H1 (cell line): ENCODE data around the gene PERCC1. TPM values are rescaled to one million over a fixed set of nuclear protein-coding genes. Genes with fewer than 3 reads are reported as not detected.

Experiments
- SAP30 ChIP-seq: fragments of 300-600 bp; sonication (generic); IDR thresholded peaks from 2 replicates; pipeline ENCODE4 v1.7.1; 2012; ENCODE audit warnings: low read length, moderate library complexity, mild to moderate bottlenecking, inconsistent platforms; ENCODE audit not compliant: insufficient read depth, insufficient replicate concordance
- SP2 ChIP-seq: IDR thresholded peaks from 2 replicates; pipeline ENCODE4 v1.6.1; 2012; ENCODE audit warnings: mild to moderate bottlenecking, low read length, inconsistent platforms
- polyA plus RNA-seq, 7 experiments: library from polyadenylated mRNA; depleted of rRNA in 3 of 7; stranded (reverse) in 5 of 7; unstranded in 2 of 7; fragments of >200 nt in 5 of 7; fragments of 200-250 nt in 2 of 7; gene quantifications; 1 replicate in 5 of 7; 2 replicates in 1 of 7; 4 replicates in 1 of 7; pipeline versions ENCODE4 v1.2.1 to v1.2.3, GENCODE V29; 2011 to 2013; ENCODE audit warnings: missing spikeins in 2 of 7, mixed read lengths in 2 of 7
- total RNA-seq: library from RNA; stranded (reverse); fragmentation: NEBNext Ultra II Directional; extraction: Animal tissue kit (Norgen Biotek cat#: 25700); gene quantifications from 2 replicates; pipeline ENCODE4 v1.2.1, GENCODE V29; 2021
- TF ChIP-seq, protein P1 (sequence below): fragments of 300-600 bp; sonication (generic); IDR thresholded peaks from 2 replicates; pipeline ENCODE4 v1.7.1; 2012; ENCODE audit warnings: low read length, moderate library complexity, mild to moderate bottlenecking, inconsistent platforms; ENCODE audit not compliant: insufficient replicate concordance
- TF ChIP-seq, protein P2 (sequence below): IDR thresholded peaks from 2 replicates; pipeline ENCODE4 v1.6.1; 2012; ENCODE audit warnings: inconsistent platforms

The PERCC1 gene
- total and polyA plus RNA-seq, 2 of the 8 experiments (the other 6 are each of a cell fraction or from before 2014, with no cell fraction given), result not detected

DNA sequence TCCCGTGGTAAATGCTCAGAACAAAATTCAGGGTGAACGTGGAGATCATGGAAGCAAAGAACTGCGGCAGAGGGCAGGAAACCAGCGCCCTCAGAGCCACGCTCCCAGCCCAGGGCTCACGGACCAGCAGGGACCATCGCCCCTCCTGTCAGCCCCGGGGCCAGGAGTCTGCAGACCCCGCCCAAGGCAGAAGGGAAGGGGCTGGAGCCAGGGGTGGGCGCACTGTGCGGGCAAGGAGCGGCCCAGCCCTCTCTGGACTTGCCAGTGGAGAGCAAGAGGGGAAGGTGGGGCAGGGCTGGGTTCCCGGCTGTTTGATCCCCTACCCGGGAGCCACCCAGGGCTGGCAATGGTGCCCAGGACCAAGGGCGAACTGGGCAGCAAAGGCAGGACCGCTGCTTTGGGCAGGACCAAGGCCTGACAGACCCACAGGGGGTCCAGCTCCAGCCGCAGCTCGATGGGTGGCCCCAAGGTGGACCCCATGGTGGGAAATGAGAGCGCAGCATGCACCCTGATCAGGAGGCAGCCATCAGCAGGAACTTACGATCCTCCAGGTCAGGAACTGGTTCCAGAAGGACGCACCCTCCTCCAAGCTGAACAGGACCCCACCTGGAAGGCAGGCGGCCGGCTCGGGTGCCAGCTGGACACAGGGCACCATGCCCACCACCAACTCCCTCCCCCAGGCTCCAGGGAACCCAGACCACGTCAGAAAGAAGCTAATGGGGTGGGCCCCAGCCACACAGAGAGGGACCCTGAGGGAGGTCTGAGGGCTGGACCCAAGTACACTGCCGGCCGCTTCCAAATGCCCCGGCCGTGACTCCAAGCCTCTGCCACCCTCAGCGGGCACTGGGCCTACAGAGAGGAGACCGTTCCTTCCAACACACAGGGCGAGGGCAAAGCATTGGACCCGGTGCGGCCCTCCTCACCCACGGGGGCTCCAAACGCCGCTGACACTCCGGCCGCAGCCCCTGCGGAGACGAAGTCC is 24.6 kb downstream of the PERCC1 start (continued):
- TF ChIP-seq, protein P1, sequence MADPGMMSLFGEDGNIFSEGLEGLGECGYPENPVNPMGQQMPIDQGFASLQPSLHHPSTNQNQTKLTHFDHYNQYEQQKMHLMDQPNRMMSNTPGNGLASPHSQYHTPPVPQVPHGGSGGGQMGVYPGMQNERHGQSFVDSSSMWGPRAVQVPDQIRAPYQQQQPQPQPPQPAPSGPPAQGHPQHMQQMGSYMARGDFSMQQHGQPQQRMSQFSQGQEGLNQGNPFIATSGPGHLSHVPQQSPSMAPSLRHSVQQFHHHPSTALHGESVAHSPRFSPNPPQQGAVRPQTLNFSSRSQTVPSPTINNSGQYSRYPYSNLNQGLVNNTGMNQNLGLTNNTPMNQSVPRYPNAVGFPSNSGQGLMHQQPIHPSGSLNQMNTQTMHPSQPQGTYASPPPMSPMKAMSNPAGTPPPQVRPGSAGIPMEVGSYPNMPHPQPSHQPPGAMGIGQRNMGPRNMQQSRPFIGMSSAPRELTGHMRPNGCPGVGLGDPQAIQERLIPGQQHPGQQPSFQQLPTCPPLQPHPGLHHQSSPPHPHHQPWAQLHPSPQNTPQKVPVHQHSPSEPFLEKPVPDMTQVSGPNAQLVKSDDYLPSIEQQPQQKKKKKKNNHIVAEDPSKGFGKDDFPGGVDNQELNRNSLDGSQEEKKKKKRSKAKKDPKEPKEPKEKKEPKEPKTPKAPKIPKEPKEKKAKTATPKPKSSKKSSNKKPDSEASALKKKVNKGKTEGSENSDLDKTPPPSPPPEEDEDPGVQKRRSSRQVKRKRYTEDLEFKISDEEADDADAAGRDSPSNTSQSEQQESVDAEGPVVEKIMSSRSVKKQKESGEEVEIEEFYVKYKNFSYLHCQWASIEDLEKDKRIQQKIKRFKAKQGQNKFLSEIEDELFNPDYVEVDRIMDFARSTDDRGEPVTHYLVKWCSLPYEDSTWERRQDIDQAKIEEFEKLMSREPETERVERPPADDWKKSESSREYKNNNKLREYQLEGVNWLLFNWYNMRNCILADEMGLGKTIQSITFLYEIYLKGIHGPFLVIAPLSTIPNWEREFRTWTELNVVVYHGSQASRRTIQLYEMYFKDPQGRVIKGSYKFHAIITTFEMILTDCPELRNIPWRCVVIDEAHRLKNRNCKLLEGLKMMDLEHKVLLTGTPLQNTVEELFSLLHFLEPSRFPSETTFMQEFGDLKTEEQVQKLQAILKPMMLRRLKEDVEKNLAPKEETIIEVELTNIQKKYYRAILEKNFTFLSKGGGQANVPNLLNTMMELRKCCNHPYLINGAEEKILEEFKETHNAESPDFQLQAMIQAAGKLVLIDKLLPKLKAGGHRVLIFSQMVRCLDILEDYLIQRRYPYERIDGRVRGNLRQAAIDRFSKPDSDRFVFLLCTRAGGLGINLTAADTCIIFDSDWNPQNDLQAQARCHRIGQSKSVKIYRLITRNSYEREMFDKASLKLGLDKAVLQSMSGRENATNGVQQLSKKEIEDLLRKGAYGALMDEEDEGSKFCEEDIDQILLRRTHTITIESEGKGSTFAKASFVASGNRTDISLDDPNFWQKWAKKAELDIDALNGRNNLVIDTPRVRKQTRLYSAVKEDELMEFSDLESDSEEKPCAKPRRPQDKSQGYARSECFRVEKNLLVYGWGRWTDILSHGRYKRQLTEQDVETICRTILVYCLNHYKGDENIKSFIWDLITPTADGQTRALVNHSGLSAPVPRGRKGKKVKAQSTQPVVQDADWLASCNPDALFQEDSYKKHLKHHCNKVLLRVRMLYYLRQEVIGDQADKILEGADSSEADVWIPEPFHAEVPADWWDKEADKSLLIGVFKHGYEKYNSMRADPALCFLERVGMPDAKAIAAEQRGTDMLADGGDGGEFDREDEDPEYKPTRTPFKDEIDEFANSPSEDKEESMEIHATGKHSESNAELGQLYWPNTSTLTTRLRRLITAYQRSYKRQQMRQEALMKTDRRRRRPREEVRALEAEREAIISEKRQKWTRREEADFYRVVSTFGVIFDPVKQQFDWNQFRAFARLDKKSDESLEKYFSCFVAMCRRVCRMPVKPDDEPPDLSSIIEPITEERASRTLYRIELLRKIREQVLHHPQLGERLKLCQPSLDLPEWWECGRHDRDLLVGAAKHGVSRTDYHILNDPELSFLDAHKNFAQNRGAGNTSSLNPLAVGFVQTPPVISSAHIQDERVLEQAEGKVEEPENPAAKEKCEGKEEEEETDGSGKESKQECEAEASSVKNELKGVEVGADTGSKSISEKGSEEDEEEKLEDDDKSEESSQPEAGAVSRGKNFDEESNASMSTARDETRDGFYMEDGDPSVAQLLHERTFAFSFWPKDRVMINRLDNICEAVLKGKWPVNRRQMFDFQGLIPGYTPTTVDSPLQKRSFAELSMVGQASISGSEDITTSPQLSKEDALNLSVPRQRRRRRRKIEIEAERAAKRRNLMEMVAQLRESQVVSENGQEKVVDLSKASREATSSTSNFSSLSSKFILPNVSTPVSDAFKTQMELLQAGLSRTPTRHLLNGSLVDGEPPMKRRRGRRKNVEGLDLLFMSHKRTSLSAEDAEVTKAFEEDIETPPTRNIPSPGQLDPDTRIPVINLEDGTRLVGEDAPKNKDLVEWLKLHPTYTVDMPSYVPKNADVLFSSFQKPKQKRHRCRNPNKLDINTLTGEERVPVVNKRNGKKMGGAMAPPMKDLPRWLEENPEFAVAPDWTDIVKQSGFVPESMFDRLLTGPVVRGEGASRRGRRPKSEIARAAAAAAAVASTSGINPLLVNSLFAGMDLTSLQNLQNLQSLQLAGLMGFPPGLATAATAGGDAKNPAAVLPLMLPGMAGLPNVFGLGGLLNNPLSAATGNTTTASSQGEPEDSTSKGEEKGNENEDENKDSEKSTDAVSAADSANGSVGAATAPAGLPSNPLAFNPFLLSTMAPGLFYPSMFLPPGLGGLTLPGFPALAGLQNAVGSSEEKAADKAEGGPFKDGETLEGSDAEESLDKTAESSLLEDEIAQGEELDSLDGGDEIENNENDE, result no peak
- no peak for TF ChIP-seq SAP30
- TF ChIP-seq, protein P2, sequence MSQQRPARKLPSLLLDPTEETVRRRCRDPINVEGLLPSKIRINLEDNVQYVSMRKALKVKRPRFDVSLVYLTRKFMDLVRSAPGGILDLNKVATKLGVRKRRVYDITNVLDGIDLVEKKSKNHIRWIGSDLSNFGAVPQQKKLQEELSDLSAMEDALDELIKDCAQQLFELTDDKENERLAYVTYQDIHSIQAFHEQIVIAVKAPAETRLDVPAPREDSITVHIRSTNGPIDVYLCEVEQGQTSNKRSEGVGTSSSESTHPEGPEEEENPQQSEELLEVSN, result no peak
- no peak for TF ChIP-seq SP2
